Activated gamma-delta T cell treated with anti-CD3 and anti-CD28 coated beads, Interleukin-2, amount 50 U/mL, for 16 hours (primary cell): ENCODE results near the gene ZNF567.
"Not testable (repeated sequence)": the region's sequence is repeated elsewhere in the genome, so short reads cannot be mapped to it uniquely, and the experiment has no call there.

ENCODE experiments used
- DNase-seq: peaks from one replicate; pipeline ENCODE4 v3.0.0-alpha.2; 2020; ENCODE audit warnings: low read depth

The ZNF567 gene

GRCh38 chr19:36687214-36688056, at the start of gene ZNF567:
ZNF567 (plus strand) TSS chr19:36687612; CDS start chr19:36694868, 7,256 bp downstream.
- peak; percentile 98 for DNase-seq

- DNase-seq, result no peak
These were observed 48.4 kb upstream of the ZNF567 start for GRCh38 chr19:36638862-36639510.

- no peak for DNase-seq
These were observed 40.7 kb upstream of the ZNF567 start for GRCh38 chr19:36646746-36647145.

GRCh38 chr19:36652958-36653357, 34.5 kb upstream of the ZNF567 start:
- no peak for DNase-seq

- DNase-seq, result no peak
These were observed 21.6 kb upstream of the ZNF567 start for GRCh38 chr19:36665832-36666231.

- no peak for DNase-seq
These were observed 18.8 kb upstream of the ZNF567 start for GRCh38 chr19:36668646-36669045.

- no peak for DNase-seq
These were observed 15.0 kb upstream of the ZNF567 start for GRCh38 chr19:36672368-36672767.

- DNase-seq, result no peak
These were observed 13.2 kb upstream of the ZNF567 start for GRCh38 chr19:36674201-36674600.

GRCh38 chr19:36679455-36679854, 8.0 kb upstream of the ZNF567 start:
- no peak for DNase-seq

- no peak for DNase-seq
These were observed 1.6 kb upstream of the ZNF567 start for GRCh38 chr19:36685835-36686234.

- DNase-seq, result no peak
These were observed 823 bp upstream of the ZNF567 start for GRCh38 chr19:36686365-36687213.

GRCh38 chr19:36688058-36688457, 646 bp downstream of the ZNF567 start:
- no peak for DNase-seq

GRCh38 chr19:36707134-36707533, 19.7 kb downstream of the ZNF567 start:
- DNase-seq, result no peak

- no peak for DNase-seq
These were observed 22.0 kb downstream of the ZNF567 start for GRCh38 chr19:36709423-36709822.

- DNase-seq, result no peak
These were observed 32.5 kb downstream of the ZNF567 start for GRCh38 chr19:36719687-36720556.

- not testable (repeated sequence) for DNase-seq
These were observed 48.8 kb downstream of the ZNF567 start for GRCh38 chr19:36736166-36736565.

- no peak for DNase-seq
These were observed 58.5 kb downstream of the ZNF567 start for GRCh38 chr19:36745870-36746269.

- no peak for DNase-seq
These were observed 60.3 kb downstream of the ZNF567 start for GRCh38 chr19:36747750-36748149.

GRCh38 chr19:36748431-36749275, 61.2 kb downstream of the ZNF567 start:
- no peak for DNase-seq

GRCh38 chr19:36749613-36750012, 62.2 kb downstream of the ZNF567 start:
- DNase-seq, result not testable (repeated sequence)
